HG03571 (cell line): Measurements from ENCODE around the gene ABHD3.
"Not testable (repeated sequence)": the region's sequence is repeated elsewhere in the genome, so short reads cannot be mapped to it uniquely, and the experiment has no call there.

ENCODE experiments used
- ATAC-seq: cut with Tn5 transposase; IDR thresholded peaks from one replicate; pipeline ENCODE4 v1.9.1; 2021; ENCODE audit not compliant: unreplicated experiment

The ABHD3 gene

GRCh38 chr18:21653361-21653760, 51.2 kb downstream of the ABHD3 start:
- ATAC-seq, result no peak

- ATAC-seq, result no peak
Measured at GRCh38 chr18:21652073-21652472, 52.5 kb downstream of the ABHD3 start.

DNA sequence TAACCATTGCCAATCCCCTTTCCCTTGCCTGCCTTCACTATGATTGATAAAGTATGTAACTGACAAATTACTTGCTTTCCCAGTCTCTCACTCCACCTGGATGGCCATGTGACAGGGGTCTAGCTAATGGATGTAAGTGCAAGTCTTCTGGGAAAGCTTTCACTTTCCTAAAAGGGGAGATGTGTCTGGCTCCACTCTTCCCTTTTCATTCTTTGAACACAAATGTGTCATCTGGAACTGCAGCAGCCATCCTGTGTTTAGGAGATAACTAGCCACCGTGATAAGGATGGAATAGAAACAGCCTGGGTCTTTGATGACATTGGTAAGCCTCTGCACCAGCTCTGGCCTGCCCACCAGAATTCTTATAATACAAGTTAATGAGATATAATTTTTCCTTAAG, 54.3 kb downstream of the ABHD3 start:
- ATAC-seq, result no peak

- not testable (repeated sequence) for ATAC-seq
Measured at GRCh38 chr18:21640375-21640774, 64.2 kb downstream of the ABHD3 start.

GRCh38 chr18:21638822-21639221, 65.8 kb downstream of the ABHD3 start:
- ATAC-seq, result no peak

- ATAC-seq, result no peak
Measured at GRCh38 chr18:21636769-21637168, 67.8 kb downstream of the ABHD3 start.

DNA sequence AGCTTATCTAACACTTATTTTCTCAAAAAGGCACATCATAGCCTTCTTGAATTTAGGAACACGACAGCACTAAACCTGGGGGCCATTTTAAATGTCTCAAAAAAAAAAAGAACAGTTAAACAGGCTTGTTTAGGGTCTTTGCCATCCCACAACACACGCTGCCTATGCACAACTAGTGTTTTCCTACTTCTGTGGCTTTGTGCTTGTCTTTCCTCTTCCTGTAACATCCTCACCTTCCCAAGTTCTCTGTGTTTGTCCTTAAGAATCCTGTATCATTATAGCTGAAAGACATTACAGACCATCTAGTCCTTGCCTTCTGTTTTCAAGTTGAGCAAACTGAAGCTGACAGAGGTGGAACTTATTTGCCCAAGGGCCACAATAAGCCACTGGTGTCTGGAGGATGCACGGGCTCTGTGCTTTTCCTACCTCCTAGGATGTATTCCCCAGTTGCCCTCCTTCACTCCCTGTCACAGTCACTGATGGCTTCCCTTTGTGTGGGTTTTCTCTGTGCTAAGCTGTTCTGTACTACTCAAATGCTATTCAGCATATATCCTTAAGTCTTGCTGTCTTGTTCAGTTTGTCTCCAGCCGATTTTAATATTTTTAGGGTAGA, 69.9 kb downstream of the ABHD3 start:
- no peak for ATAC-seq

- no peak for ATAC-seq
Measured at GRCh38 chr18:21632393-21632792, 72.2 kb downstream of the ABHD3 start.

- peak; percentile 78 for ATAC-seq
Measured at GRCh38 chr18:21629089-21629832, 75.3 kb downstream of the ABHD3 start.

GRCh38 chr18:21621640-21622039, 82.9 kb downstream of the ABHD3 start:
- ATAC-seq, result not testable (repeated sequence)

GRCh38 chr18:21612125-21613039, 92.2 kb downstream of the ABHD3 start, which contains the start of gene SNRPD1:
TSS of gene SNRPD1 (plus strand) at chr18:21612314. CDS start at chr18:21612430, 116 bp downstream.
- ATAC-seq, result peak; percentile 99

DNA sequence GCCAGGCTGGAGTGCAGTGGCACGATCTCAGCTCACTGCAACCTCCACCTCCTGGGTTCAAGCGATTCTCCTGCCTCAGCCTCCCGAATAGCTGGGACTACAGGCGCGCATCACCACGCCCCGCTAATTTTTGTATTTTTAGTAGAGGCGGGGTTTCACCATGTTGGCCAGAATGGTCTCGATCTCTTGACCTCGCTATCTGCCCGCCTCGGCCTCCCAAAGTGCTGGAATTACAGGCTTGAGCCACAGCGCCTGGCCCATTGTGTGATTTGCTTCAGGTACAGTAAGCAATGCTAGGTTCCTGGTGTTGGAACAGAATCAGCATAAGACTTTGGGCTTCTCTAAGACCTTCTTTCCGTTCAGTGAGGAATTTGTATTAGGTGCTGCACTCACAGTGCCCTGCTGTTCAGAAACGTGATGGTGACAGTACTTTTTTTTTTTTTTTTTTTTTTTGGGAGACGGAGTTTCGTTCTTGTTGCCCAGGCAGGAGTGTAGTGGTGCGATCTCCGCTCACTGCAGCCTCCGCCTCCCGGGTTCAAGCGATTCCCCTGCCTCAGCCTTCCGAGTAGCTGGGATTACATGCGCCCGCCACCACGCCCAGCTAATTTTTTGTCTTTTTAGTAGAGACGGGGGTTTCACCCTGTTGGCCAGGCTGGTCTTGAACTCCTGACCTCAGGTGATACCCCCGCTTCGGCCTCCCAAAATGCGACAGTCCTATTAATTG, 93.0 kb downstream of the ABHD3 start:
- not testable (repeated sequence) for ATAC-seq

DNA sequence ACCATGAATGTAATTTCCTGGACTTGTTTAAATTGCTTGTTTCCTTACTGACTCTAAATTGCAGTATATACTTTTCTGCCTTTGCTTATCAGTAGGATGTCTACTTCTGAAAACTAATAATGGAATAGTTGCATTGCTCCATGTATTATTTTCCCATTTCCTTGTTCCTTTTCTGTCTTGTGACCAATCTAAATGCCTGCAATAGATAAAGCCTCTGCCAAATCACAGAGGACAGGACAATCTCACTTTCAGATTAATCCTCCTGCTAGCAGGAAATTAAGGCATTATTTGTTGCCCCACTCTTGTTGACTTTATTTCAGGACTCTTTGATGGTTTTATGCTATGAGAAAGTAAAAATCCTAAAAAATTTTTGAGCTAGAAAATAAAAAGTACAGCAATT, 99.4 kb downstream of the ABHD3 start:
- no peak for ATAC-seq

GRCh38 chr18:21604671-21605070, 99.9 kb downstream of the ABHD3 start:
- no peak for ATAC-seq

DNA sequence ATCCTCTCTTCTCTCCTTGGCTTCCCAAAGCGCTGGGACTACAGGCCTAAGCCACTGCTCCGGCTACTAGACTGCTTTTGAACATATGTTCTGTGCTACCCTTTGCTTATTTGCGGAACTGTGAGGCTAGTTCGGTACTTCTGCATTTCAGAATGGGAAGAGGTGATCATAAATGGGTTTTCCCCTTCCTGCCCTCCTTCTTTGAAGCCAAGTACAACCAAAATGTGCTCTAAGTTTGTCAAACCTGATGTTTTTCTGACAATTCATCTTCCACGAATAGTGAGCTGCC, 102.3 kb downstream of the ABHD3 start:
- no peak for ATAC-seq
